ENCODE measurements around the gene KIF9. TPM values are rescaled to one million over a fixed set of nuclear protein-coding genes. Genes with fewer than 3 reads are reported as not detected.
"Not testable (repeated sequence)": the region's sequence is repeated elsewhere in the genome, so short reads cannot be mapped to it uniquely, and the experiment has no call there.

Gene KIF9
- total and polyA plus RNA-seq, 11 donors: 5.2 to 19.2 (median 8.7) TPM

- H3K27me3 ChIP-seq: no peaks in the 10 kb centered on the region
- H3K36me3 ChIP-seq: no peaks in the 10 kb centered on the region
- no peak for TF ChIP-seq POLR2A (IDR thresholded peaks at IDR 0.05)
- TF ChIP-seq CTCF (IDR thresholded peaks at IDR 0.05): no peak
- no peaks in the 10 kb centered on the region for H3K9me3 ChIP-seq
- H3K4me1 ChIP-seq: peaks cover 0 to 23% (median 0%) of the 10 kb centered on the region in 12 donors
- no peak overlapping the region for H3K27ac ChIP-seq
- no peak for DNase-seq
- intact Hi-C loops (cut with DNase I): loop anchor here in 1 of 10 donors (5.0 kb wide), 1 partner anchor 299 kb away; no protein-coding TSS in a partner anchor
- 33 to 50% (median 47%) methylated on average over 1 of the region's 1 CpG for WGBS, 4 donors
- no peak overlapping the region for H3K4me3 ChIP-seq
- ATAC-seq: no peak
These were observed 60.8 kb downstream of the KIF9 start for GRCh38 chr3:47221798-47222197.

- DNase-seq (no peak), ATAC-seq (no peak)
- TF ChIP-seq CTCF (IDR thresholded peaks at IDR 0.05) (no peak), POLR2A (IDR thresholded peaks at IDR 0.05) (no peak)
- Histone ChIP-seq H3K9me3 (no peaks in the 10 kb centered on the region), H3K36me3 (no peaks in the 10 kb centered on the region), H3K4me3 (no peak overlapping the region), H3K4me1 (no peaks in the 10 kb centered on the region), H3K27me3 (no peaks in the 10 kb centered on the region), H3K27ac (no peak overlapping the region)
- WGBS, 4 donors: 91 to 96% (median 93%) methylated on average over 3 of the region's 3 CpGs
- intact Hi-C loops (cut with DNase I): no loop called here
These were observed 71.7 kb downstream of the KIF9 start for GRCh38 chr3:47210863-47211405.

- H3K36me3 ChIP-seq; H3K4me3 ChIP-seq; H3K4me1 ChIP-seq; DNase-seq; ATAC-seq; H3K27ac ChIP-seq; intact Hi-C loops (cut with DNase I); H3K27me3 ChIP-seq; H3K9me3 ChIP-seq: not testable (repeated sequence)
- 85 to 94% (median 94%) methylated on average over 5 of the region's 5 CpGs for WGBS, 4 donors
These were observed 76.6 kb downstream of the KIF9 start for GRCh38 chr3:47206022-47206421.

GRCh38 chr3:47204875-47205274, 77.7 kb downstream of the KIF9 start:
- DNase-seq (no peak), ATAC-seq (no peak)
- H3K9me3 ChIP-seq: no peaks in the 10 kb centered on the region
- H3K4me1 ChIP-seq: no peaks in the 10 kb centered on the region
- no peak overlapping the region for H3K27ac ChIP-seq
- TF ChIP-seq POLR2A (IDR thresholded peaks at IDR 0.05) (no peak), CTCF (IDR thresholded peaks at IDR 0.05) (no peak)
- intact Hi-C loops (cut with DNase I): no loop called here
- no peaks in the 10 kb centered on the region for H3K27me3 ChIP-seq
- H3K4me3 ChIP-seq: no peak overlapping the region
- H3K36me3 ChIP-seq: no peaks in the 10 kb centered on the region

GRCh38 chr3:47202542-47202941, 80.1 kb downstream of the KIF9 start:
- Histone ChIP-seq H3K9me3 (no peaks in the 10 kb centered on the region), H3K27me3 (no peaks in the 10 kb centered on the region), H3K36me3 (no peaks in the 10 kb centered on the region), H3K27ac (no peak overlapping the region), H3K4me1 (no peaks in the 10 kb centered on the region), H3K4me3 (no peak overlapping the region)
- TF ChIP-seq CTCF (IDR thresholded peaks at IDR 0.05) (no peak), POLR2A (IDR thresholded peaks at IDR 0.05) (no peak)
- DNase-seq: no peak
- intact Hi-C loops (cut with DNase I): no loop called here
- WGBS, 4 donors: 90 to 95% (median 95%) methylated on average over 3 of the region's 3 CpGs
- ATAC-seq: no peak
